Liver (tissue), 9 donors: ENCODE results near the gene POU4F2. TPM values are rescaled to one million over a fixed set of nuclear protein-coding genes. Genes with fewer than 3 reads are reported as not detected.

Experiments
- DNase-seq: peaks from one replicate; pipeline ENCODE4 v3.0.0-alpha.2; 2017; ENCODE audit warnings: low spot score
- H3K27ac ChIP-seq, 2 donors: one replicate each; pipeline ENCODE4 v1.7.0; 2013; ENCODE audit warnings: inconsistent platforms in 2 of 2, low read length in 2 of 2, control low read depth in 1 of 2, low read depth in 1 of 2, mild to moderate bottlenecking in 1 of 2
- H3K27me3 ChIP-seq, 4 donors: one replicate each; pipeline versions ENCODE4 v1.6.1 to v1.7.0; 2013; ENCODE audit warnings: low read length in 3 of 4, inconsistent platforms in 1 of 4, mild to moderate bottlenecking in 1 of 4, moderate library complexity in 1 of 4; ENCODE audit not compliant: control insufficient read depth in 4 of 4, insufficient read depth in 4 of 4
- H3K36me3 ChIP-seq, 4 donors: one replicate each; pipeline versions ENCODE4 v1.6.1 to v1.7.0; 2013; ENCODE audit warnings: low read length in 3 of 4, mild to moderate bottlenecking in 3 of 4, low read depth in 1 of 4, moderate library complexity in 1 of 4; ENCODE audit not compliant: control insufficient read depth in 4 of 4, insufficient read depth in 3 of 4
- H3K4me1 ChIP-seq, 4 donors: one replicate each; pipeline versions ENCODE4 v1.6.1 to v1.7.0; 2013; ENCODE audit warnings: low read length in 3 of 4, mild to moderate bottlenecking in 3 of 4, moderate library complexity in 1 of 4; ENCODE audit not compliant: control insufficient read depth in 4 of 4, insufficient read depth in 4 of 4
- H3K4me3 ChIP-seq, 3 donors: one replicate each; pipeline versions ENCODE4 v1.6.1 to v1.7.0; 2013; ENCODE audit warnings: low read length in 3 of 3, control low read depth in 1 of 3, low read depth in 1 of 3, mild to moderate bottlenecking in 1 of 3
- H3K9ac ChIP-seq, 2 donors: one replicate each; pipeline ENCODE4 v1.7.0; 2013; ENCODE audit warnings: low read length in 2 of 2, mild to moderate bottlenecking in 2 of 2, moderate library complexity in 2 of 2, control low read depth in 1 of 2, low read depth in 1 of 2
- H3K9me3 ChIP-seq, 4 donors: one replicate each; pipeline versions ENCODE4 v1.6.1 to v1.7.0; 2013; ENCODE audit warnings: low read length in 3 of 4; ENCODE audit not compliant: control insufficient read depth in 4 of 4
- CTCF ChIP-seq: fragments of 150-350 bp; IDR thresholded peaks from 2 replicates; pipeline ENCODE4 v1.5.1; 2017; ENCODE audit warnings: improper control_type of control experiment, low read depth, low read length; ENCODE audit not compliant: missing input control
- EGR1 ChIP-seq, 2 donors: IDR thresholded peaks; 2 replicates each; pipeline ENCODE4 v1.6.1; 2016 to 2018; ENCODE audit warnings: antibody characterized with exemption in 2 of 2, low read depth in 2 of 2
- FOXA1 ChIP-seq: IDR thresholded peaks from 2 replicates; pipeline ENCODE4 v1.6.1; 2016; ENCODE audit warnings: antibody characterized with exemption
- FOXA2 ChIP-seq: IDR thresholded peaks from 2 replicates; pipeline ENCODE4 v1.6.1; 2016; ENCODE audit warnings: antibody characterized with exemption
- GABPA ChIP-seq, 2 donors: IDR thresholded peaks in 1 of 2; conservative IDR thresholded peaks in 1 of 2; 2 replicates each; pipeline ENCODE4 v1.6.1; 2016; ENCODE audit warnings: antibody characterized with exemption in 2 of 2, mild to moderate bottlenecking in 1 of 2, moderate library complexity in 1 of 2
- HNF4A ChIP-seq, 2 donors: conservative IDR thresholded peaks; 2 replicates each; pipeline ENCODE4 v1.6.1; 2016; ENCODE audit warnings: antibody characterized with exemption in 2 of 2, mild to moderate bottlenecking in 2 of 2
- HNF4G ChIP-seq: IDR thresholded peaks from 2 replicates; pipeline ENCODE4 v1.6.1; 2016; ENCODE audit warnings: antibody characterized with exemption
- JUND ChIP-seq, 2 donors: IDR thresholded peaks; 2 replicates each; pipeline ENCODE4 v1.6.1; 2016; ENCODE audit warnings: antibody characterized with exemption in 2 of 2
- NR2F2 ChIP-seq: IDR thresholded peaks from 2 replicates; pipeline ENCODE4 v1.6.1; 2016; ENCODE audit warnings: antibody characterized with exemption
- RAD21 ChIP-seq, 2 donors: IDR thresholded peaks; 2 replicates each; pipeline ENCODE4 v1.6.1; 2016; ENCODE audit warnings: antibody characterized with exemption in 2 of 2, mild to moderate bottlenecking in 2 of 2
- REST ChIP-seq: IDR thresholded peaks from 2 replicates; pipeline ENCODE4 v1.6.1; 2016; ENCODE audit warnings: antibody characterized with exemption, mild to moderate bottlenecking
- RXRA ChIP-seq, 2 donors: IDR thresholded peaks; 2 replicates each; pipeline ENCODE4 v1.6.1; 2017 to 2018; ENCODE audit warnings: antibody characterized with exemption in 2 of 2, mild to moderate bottlenecking in 1 of 2
- SP1 ChIP-seq: IDR thresholded peaks from 2 replicates; pipeline ENCODE4 v1.6.1; 2018; ENCODE audit warnings: antibody characterized with exemption, mild to moderate bottlenecking
- TAF1 ChIP-seq: conservative IDR thresholded peaks from 2 replicates; pipeline ENCODE4 v1.6.1; 2016; ENCODE audit warnings: antibody characterized with exemption, mild to moderate bottlenecking
- YY1 ChIP-seq: IDR thresholded peaks from 2 replicates; pipeline ENCODE4 v1.6.1; 2016; ENCODE audit warnings: antibody characterized with exemption, mild to moderate bottlenecking
- WGBS: extraction: QIAGEN DNeasy Blood & Tissue Kit; methylation state at CpG from one replicate; pipeline ENCODE4 v1.1.7; 2013; 5-methylcytosine and 5-hydroxymethylcytosine counted together
- polyA plus RNA-seq, 2 donors: library from polyadenylated mRNA; stranded (reverse) in 1 of 2; unstranded in 1 of 2; fragments of 200-250 nt in 1 of 2; fragments of >200 nt in 1 of 2; fragmentation: Nextera tagmentation in 1 of 2; extraction: Ambion mirVana in 1 of 2; gene quantifications; one replicate each; pipeline versions ENCODE4 v1.2.1 to v1.2.3, GENCODE V29; 2013 to 2015
- total RNA-seq, 2 donors: library from RNA; depleted of rRNA; stranded (reverse); fragments of >200 nt; gene quantifications; one replicate each; pipeline ENCODE4 v1.2.3, GENCODE V29; 2014
- TF ChIP-seq, protein P1 (sequence below): IDR thresholded peaks from 2 replicates; pipeline ENCODE4 v1.6.1; 2016; ENCODE audit warnings: antibody characterized with exemption
- TF ChIP-seq, protein P2 (sequence below): IDR thresholded peaks from 2 replicates; pipeline ENCODE4 v1.6.1; 2016; ENCODE audit warnings: antibody characterized with exemption
- donor health status: healthy.
- donor health status: healthy.
- donor health status: healthy.
- donor health status: healthy.
- donor health status: healthy.

POU4F2 gene
- total and polyA plus RNA-seq, 4 donors, result not detected

GRCh38 chr4:146634825-146635224 is 3.9 kb upstream of the POU4F2 start:
- Histone ChIP-seq H3K36me3 (no peaks in the 10 kb centered on the region), H3K27me3 (peaks cover 7 to 43% (median 18%) of the 10 kb centered on the region in 4 donors), H3K9me3 (peaks cover 0 to 2% (median 0%) of the 10 kb centered on the region in 4 donors), H3K4me1 (peaks cover 0 to 11% (median 5%) of the 10 kb centered on the region in 4 donors), H3K4me3 (no peak overlapping the region), H3K27ac (no peak overlapping the region), H3K9ac (no peak overlapping the region)
- DNase-seq, result no peak
- no peak for TF ChIP-seq NR2F2
- TF ChIP-seq HNF4G, result no peak
- TF ChIP-seq CTCF, result no peak
- TF ChIP-seq FOXA1, result no peak
- TF ChIP-seq FOXA2, result no peak
- TF ChIP-seq, protein P1, sequence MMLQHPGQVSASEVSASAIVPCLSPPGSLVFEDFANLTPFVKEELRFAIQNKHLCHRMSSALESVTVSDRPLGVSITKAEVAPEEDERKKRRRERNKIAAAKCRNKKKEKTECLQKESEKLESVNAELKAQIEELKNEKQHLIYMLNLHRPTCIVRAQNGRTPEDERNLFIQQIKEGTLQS, result no peak
- TF ChIP-seq SP1, result no peak
- TF ChIP-seq, protein P2, sequence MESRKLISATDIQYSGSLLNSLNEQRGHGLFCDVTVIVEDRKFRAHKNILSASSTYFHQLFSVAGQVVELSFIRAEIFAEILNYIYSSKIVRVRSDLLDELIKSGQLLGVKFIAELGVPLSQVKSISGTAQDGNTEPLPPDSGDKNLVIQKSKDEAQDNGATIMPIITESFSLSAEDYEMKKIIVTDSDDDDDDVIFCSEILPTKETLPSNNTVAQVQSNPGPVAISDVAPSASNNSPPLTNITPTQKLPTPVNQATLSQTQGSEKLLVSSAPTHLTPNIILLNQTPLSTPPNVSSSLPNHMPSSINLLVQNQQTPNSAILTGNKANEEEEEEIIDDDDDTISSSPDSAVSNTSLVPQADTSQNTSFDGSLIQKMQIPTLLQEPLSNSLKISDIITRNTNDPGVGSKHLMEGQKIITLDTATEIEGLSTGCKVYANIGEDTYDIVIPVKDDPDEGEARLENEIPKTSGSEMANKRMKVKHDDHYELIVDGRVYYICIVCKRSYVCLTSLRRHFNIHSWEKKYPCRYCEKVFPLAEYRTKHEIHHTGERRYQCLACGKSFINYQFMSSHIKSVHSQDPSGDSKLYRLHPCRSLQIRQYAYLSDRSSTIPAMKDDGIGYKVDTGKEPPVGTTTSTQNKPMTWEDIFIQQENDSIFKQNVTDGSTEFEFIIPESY, result no peak
- no peak for TF ChIP-seq RXRA (IDR thresholded peaks at IDR 0.05)
- WGBS, result 6% methylated on average over 7 of the region's 7 CpGs

DNA sequence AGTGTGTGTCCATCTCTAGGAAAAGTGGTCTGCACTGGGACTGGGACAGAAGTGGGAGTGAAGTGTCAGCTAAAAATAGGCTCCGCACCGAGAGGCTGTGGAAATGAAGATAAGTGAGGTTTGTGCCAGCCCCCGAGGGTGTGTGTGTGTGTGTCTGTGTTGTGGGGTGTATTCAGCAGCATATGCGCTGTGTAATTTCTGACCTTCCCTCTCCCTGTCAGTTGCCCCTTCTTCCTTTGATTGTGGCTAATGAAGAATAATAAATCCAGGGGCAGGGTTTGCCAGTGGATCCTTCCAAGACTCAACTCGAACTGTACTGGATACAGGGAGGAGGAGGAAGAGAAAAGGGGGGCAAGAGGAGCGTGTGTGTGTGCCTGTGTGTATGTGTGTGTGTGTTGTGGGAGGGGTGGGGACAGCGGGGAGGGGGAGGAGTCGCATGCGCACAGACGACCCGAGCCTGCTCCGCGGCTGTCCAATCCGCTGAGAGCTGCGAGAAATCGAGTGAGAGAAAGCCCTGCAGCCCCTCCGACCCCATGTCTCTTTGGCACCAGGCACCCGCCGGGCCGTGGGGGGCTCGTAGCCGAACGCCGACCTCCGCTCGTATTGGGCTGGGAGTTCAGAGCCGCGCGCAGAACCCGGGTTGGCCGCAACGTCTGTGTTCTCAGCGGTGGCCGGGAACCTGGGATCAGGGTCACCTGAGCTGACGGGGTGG is 916 bp upstream of the POU4F2 start:
- no peak overlapping the region for H3K27ac ChIP-seq
- WGBS, result 4% methylated on average over 35 of the region's 35 CpGs

More for the DNA sequence above, 916 bp upstream of the POU4F2 start:
- Histone ChIP-seq H3K9me3 (peaks cover 0 to 7% (median 2%) of the 10 kb centered on the region in 4 donors), H3K4me3 (no peak overlapping the region), H3K4me1 (peaks cover 0 to 11% (median 5%) of the 10 kb centered on the region in 4 donors), H3K27me3 (peaks cover 7 to 33% (median 28%) of the 10 kb centered on the region in 4 donors), H3K9ac (no peak overlapping the region), H3K36me3 (no peaks in the 10 kb centered on the region)
- DNase-seq, result no peak
- TF ChIP-seq CTCF, result no peak
- no peak for TF ChIP-seq TAF1
- no peak for TF ChIP-seq REST
- TF ChIP-seq YY1, result no peak
- no peak for TF ChIP-seq NR2F2
- no peak for TF ChIP-seq HNF4A (conservative IDR thresholded peaks at IDR 0.05)
- no peak for TF ChIP-seq FOXA2
- TF ChIP-seq RAD21 (IDR thresholded peaks at IDR 0.05), result no peak
- TF ChIP-seq GABPA (IDR thresholded peaks at IDR 0.05 in 1 of 2, conservative IDR thresholded peaks at IDR 0.05 in 1 of 2), result no peak
- TF ChIP-seq, protein P2, result no peak
- TF ChIP-seq FOXA1, result no peak
- no peak for TF ChIP-seq EGR1 (IDR thresholded peaks at IDR 0.05; ENCODE audit: low read depth in 2 of 2)
- TF ChIP-seq, protein P1, result no peak
- TF ChIP-seq SP1, result no peak
- TF ChIP-seq JUND (IDR thresholded peaks at IDR 0.05), result no peak
- TF ChIP-seq RXRA (IDR thresholded peaks at IDR 0.05), result no peak
